ENCODE measurements around the gene DUS3L. TPM values are rescaled to one million over a fixed set of nuclear protein-coding genes. Genes with fewer than 3 reads are reported as not detected.
"Not testable (repeated sequence)": the region's sequence is repeated elsewhere in the genome, so short reads cannot be mapped to it uniquely, and the experiment has no call there.

DUS3L gene
- total RNA-seq, 1 donor from 2014 or later: 35.1 TPM

DNA sequence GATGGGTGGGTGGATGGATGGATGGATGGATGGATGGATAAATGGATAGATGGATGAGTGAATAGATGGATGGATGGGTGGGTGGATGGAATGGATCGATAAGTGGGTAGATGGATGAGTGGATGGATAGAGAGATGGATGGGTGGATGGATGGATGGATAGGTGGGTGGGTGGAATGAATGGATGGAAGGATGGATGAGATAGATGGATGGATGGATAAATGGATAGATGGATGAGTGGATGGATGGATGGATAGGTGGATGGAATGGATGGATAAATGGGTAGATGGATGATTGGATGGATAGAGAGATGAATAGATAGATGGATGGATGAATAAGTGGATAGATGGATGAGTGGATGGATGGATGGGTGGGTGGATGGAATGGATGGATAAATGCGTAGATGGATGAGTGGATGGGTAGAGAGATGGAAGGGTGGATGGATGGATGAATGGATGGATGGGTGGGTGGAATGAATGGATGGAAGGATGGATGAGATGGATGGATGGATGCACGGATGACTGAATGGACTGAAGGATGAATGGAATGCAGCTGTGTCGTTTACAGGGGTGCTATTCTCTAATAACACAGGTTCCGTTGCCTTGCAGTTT lies 28.2 kb downstream of the DUS3L start:
- no peak for DNase-seq (ENCODE audit: low read depth)
- TF ChIP-seq, protein P1, sequence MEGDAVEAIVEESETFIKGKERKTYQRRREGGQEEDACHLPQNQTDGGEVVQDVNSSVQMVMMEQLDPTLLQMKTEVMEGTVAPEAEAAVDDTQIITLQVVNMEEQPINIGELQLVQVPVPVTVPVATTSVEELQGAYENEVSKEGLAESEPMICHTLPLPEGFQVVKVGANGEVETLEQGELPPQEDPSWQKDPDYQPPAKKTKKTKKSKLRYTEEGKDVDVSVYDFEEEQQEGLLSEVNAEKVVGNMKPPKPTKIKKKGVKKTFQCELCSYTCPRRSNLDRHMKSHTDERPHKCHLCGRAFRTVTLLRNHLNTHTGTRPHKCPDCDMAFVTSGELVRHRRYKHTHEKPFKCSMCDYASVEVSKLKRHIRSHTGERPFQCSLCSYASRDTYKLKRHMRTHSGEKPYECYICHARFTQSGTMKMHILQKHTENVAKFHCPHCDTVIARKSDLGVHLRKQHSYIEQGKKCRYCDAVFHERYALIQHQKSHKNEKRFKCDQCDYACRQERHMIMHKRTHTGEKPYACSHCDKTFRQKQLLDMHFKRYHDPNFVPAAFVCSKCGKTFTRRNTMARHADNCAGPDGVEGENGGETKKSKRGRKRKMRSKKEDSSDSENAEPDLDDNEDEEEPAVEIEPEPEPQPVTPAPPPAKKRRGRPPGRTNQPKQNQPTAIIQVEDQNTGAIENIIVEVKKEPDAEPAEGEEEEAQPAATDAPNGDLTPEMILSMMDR (conservative IDR thresholded peaks at IDR 0.05; ENCODE audit: low read depth, low read length): no peak
- H3K4me3 ChIP-seq (ENCODE audit: low read depth, low read length): no peak overlapping the region

DNA sequence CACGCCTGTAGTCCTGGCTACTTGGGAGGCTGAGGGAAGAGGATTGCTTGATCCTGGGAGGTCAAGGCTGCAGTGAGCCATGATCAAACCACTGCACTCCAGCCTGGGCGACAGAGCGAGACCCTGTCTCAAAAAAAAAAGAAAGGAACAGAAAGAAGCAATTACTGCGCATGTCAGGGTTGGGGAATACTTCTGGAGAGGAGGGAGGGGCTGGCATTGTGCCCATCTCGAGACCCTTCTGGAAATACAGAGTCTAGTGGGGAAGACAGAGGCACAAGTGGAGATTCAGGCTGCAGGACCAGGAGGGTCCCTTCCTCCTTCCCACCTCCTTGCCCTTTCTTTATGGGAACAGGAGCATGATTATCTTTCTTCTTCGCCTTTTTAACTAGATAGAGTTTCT lies 37.2 kb downstream of the DUS3L start:
- TF ChIP-seq, protein P1 (conservative IDR thresholded peaks at IDR 0.05; ENCODE audit: low read depth, low read length): no peak
- no peak for DNase-seq (ENCODE audit: low read depth)
- no peak overlapping the region for H3K4me3 ChIP-seq (ENCODE audit: low read depth, low read length)

DNA sequence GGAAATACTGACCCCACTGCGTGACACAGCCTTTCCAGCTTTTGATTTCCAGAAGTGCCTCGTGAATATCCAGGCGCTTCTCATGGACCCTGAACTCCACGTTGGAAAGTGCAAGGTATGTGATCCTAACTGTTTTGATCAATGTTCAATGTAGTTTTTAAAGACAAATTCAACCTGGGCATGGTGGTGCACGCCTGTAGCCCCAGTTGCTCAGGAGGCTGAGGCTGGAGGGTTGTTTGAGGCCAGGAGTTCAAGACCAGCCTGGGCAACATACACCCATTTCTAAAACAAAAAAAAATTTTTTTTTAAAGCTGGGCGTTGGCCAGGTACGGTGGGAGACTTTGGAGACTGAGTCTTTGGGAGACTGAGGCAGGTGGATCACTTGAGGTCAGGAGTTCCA lies 39.3 kb downstream of the DUS3L start:
- H3K4me3 ChIP-seq (ENCODE audit: low read depth, low read length): no peak overlapping the region
- DNase-seq (ENCODE audit: low read depth): no peak
- TF ChIP-seq, protein P1 (conservative IDR thresholded peaks at IDR 0.05; ENCODE audit: low read depth, low read length): no peak

GRCh38 chr19:5749505-5749904 lies 41.5 kb downstream of the DUS3L start:
- TF ChIP-seq, protein P1 (conservative IDR thresholded peaks at IDR 0.05; ENCODE audit: low read depth, low read length): no peak
- no peak for DNase-seq (ENCODE audit: low read depth)
- H3K4me3 ChIP-seq (ENCODE audit: low read depth, low read length): no peak overlapping the region

GRCh38 chr19:5748920-5749319 lies 42.0 kb downstream of the DUS3L start:
- H3K4me3 ChIP-seq (ENCODE audit: low read depth, low read length); DNase-seq (ENCODE audit: low read depth): not testable (repeated sequence)

DNA sequence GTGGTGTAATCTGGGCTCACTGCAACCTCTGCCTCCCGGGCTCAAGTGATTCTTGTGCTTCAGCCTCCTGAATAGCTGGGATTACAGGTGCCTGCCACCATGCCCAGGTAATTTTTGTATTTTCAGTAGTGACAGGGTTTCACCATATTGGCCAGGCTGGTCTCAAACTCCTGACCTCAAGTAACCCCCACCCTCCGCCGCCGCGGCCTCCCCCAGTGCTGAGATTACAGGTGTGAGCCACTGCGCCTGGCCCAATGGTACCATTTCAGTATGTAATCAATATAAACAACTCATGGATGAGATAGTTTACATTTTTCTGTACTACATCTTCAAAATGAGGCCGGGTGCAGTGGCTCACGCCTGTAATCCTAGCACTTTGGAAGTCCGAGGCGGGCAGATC lies 46.0 kb downstream of the DUS3L start:
- not testable (repeated sequence) for H3K4me3 ChIP-seq (ENCODE audit: low read depth, low read length); DNase-seq (ENCODE audit: low read depth)

DNA sequence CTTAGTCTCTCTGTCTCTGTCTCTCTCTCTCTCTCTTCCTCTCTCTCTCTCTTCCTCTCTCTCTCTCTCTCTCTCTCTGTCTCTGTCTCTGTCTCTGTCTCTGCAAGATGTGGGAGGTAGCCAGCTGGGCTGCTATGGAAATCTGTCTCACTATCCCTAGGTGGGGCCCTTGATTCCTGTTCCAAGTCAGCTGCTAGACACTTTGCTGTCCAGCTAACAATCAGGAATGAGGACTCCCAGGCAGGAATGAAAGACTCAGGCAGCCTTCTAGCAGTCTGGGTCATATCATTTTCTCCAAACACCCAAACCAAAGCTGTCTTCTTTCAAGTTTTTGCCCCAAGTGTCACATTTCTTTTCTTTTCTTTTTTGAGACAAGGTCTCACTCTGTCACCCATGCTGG lies 47.3 kb downstream of the DUS3L start:
- DNase-seq (ENCODE audit: low read depth): no peak
- no peak overlapping the region for H3K4me3 ChIP-seq (ENCODE audit: low read depth, low read length)
- TF ChIP-seq, protein P1 (conservative IDR thresholded peaks at IDR 0.05; ENCODE audit: low read depth, low read length): no peak

DNA sequence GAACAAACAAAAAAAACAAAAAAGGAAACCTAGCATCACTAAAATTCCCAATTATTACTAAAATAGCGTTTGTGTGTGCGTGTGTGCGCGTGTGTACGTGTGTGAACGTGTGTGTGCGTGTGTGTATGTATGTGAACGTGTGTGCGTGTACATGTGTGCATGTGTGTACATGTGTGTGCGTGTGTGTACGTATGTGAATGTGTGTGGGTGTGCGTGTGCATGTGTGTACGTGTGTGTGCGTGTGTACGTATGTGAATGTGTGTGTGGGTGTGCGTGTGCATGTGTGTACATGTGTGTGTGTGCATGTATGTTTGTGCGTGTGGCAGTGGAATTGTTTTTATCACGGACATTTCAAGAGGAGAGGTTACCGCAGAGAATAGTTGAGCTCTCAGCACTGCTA lies 48.9 kb downstream of the DUS3L start:
- DNase-seq (ENCODE audit: low read depth): no peak
- H3K4me3 ChIP-seq (ENCODE audit: low read depth, low read length): no peak overlapping the region
- TF ChIP-seq, protein P1 (conservative IDR thresholded peaks at IDR 0.05; ENCODE audit: low read depth, low read length): no peak
